ENCODE results near the gene HAPLN3.

GRCh38 chr15:88939486-88939806, 44.1 kb upstream of the HAPLN3 start:
- TF ChIP-seq POLR2AphosphoS5 (IDR thresholded peaks at IDR 0.05; ENCODE audit: low read depth), result no peak
- TF ChIP-seq CTCF (IDR thresholded peaks at IDR 0.05; ENCODE audit: insufficient read depth, low read length), result no peak
- TF ChIP-seq GABPA (IDR thresholded peaks at IDR 0.05; ENCODE audit: low read depth), result no peak
- TF ChIP-seq SPI1 (IDR thresholded peaks at IDR 0.05; ENCODE audit: borderline replicate concordance, low read depth), result no peak
- no peak for TF ChIP-seq REST (IDR thresholded peaks at IDR 0.05; ENCODE audit: insufficient replicate concordance, low read depth)
